Panc1 (cell line): ENCODE results near the gene AAMP.

Source experiments
- CTCF ChIP-seq: fragments of 450-650 bp; IDR thresholded peaks from 2 replicates; pipeline ENCODE4 v1.5.1; 2017; ENCODE audit warnings: mild to moderate bottlenecking
- REST ChIP-seq, 2 experiments: IDR thresholded peaks; 2 replicates each; pipeline ENCODE4 v1.6.1; 2011 to 2012; ENCODE audit warnings: low read depth in 2 of 2, control low read depth in 1 of 2, low read length in 1 of 2, mild to moderate bottlenecking in 1 of 2, moderate library complexity in 1 of 2; ENCODE audit not compliant: insufficient read depth in 1 of 2

GRCh38 chr2:218255446-218255845 lies 14.5 kb downstream of the AAMP start:
- no peak for TF ChIP-seq REST (IDR thresholded peaks at IDR 0.05; ENCODE audit: insufficient read depth in 1 of 2, low read depth in 2 of 2, low read length in 1 of 2)
- TF ChIP-seq CTCF, result no peak
